ENCODE measurements around the gene CD37. TPM values are rescaled to one million over a fixed set of nuclear protein-coding genes. Genes with fewer than 3 reads are reported as not detected.
"Not testable (repeated sequence)": the region's sequence is repeated elsewhere in the genome, so short reads cannot be mapped to it uniquely, and the experiment has no call there.

The CD37 gene, protein sequence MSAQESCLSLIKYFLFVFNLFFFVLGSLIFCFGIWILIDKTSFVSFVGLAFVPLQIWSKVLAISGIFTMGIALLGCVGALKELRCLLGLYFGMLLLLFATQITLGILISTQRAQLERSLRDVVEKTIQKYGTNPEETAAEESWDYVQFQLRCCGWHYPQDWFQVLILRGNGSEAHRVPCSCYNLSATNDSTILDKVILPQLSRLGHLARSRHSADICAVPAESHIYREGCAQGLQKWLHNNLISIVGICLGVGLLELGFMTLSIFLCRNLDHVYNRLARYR
- total RNA-seq = 100 to 1,000 TPM; 178 to 181 TPM

GRCh38 chr19:49335071-49335783, at the start of gene CD37:
CD37 (plus strand) TSS chr19:49335406; CDS start chr19:49335541, 135 bp downstream.
- Mint-ChIP-seq H3K4me3 (peak within 1 kb of the TSS; percentile 97), H3K9me3 (no peaks in the 10 kb centered on the region), H3K27me3 (no peaks in the 10 kb centered on the region), H3K4me1 (ENCODE audit: low read depth) (peaks cover 69% of the 10 kb centered on the region), H3K27ac (peak within 1 kb of the TSS; percentile 99), H3K36me3 (peaks cover 23% of the 10 kb centered on the region)
- peak; percentile 69 for DNase-seq
- POLR2A ChIA-PET = no interaction called here
- CTCF ChIA-PET = interaction anchor here (1.0 to 1.2 kb wide), 2 partner anchors 69 to 110 kb away, joined by 3 to 5 read pairs; no protein-coding TSS in a partner anchor
- intact Hi-C loops (cut with micrococcal nuclease) = loop anchor here (2.0 kb wide), 1 partner anchor 28 kb away; the partner anchor contains the start of genes DKKL1 and TEAD2

DNA sequence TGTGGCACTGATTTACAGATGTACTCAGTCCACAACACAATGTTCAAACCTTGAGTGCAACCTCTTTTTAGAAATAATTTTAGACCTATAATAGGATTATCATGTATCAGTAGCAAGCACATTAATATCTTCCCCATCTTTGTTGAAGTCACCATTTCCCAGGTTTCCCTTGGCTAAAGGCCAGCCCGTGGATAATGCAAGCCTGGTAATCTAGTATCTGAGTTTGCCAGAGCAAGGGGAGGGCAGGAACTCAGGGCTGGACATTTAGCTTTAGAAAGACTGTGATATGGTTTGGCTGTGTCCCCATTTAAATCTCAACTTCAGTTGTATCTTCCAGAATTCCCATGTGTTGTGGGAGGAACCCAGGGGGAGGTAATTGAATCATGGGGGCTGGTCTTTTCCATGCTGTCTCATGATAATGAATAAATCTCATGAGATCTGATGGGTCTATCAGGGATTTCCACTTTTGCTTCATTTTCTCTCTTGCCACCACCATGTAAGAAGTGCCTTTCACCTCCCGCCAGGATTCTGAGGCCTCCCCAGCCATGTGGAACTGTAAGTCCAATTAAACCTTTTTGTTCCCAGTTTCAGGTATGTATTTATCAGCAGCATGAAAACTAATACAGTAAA, 48.0 kb upstream of the CD37 start:
- Mint-ChIP-seq H3K4me1 (ENCODE audit: low read depth) (no peaks in the 10 kb centered on the region), H3K36me3 (no peaks in the 10 kb centered on the region), H3K27ac (no peak overlapping the region), H3K4me3 (no peak overlapping the region), H3K9me3 (no peaks in the 10 kb centered on the region), H3K27me3 (peaks cover 5% of the 10 kb centered on the region)
- no peak for DNase-seq
- CTCF ChIA-PET = no interaction called here
- intact Hi-C loops (cut with micrococcal nuclease) = no loop called here
- POLR2A ChIA-PET = no interaction called here

DNA sequence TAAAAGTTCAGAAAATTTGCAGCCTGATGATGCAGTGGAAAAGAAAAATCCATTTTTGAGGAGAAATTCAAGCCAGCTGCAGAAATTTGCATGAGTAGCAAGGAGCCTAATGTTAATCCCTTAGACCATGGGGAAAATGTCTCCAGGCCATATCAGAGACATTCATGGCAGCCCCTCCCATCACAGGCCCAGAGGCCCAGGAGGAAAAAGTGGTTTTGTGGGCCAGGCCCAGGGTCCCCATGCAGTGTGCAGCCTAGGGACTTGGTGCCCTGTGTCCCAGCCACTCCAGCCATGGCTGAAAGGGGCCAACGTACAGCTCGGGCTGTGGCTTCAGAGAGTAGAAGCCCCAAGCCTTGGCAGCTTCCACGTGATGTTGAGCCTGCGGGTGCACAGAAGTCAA, 47.0 kb upstream of the CD37 start:
- POLR2A ChIA-PET; H3K4me3 Mint-ChIP-seq; H3K27ac Mint-ChIP-seq; DNase-seq; H3K9me3 Mint-ChIP-seq; H3K27me3 Mint-ChIP-seq; intact Hi-C loops (cut with micrococcal nuclease); H3K36me3 Mint-ChIP-seq; H3K4me1 Mint-ChIP-seq (ENCODE audit: low read depth): not testable (repeated sequence)
- CTCF ChIA-PET = interaction anchor here (1.7 kb wide), 1 partner anchor 13 kb away, joined by 4 read pairs; no protein-coding TSS in a partner anchor

DNA sequence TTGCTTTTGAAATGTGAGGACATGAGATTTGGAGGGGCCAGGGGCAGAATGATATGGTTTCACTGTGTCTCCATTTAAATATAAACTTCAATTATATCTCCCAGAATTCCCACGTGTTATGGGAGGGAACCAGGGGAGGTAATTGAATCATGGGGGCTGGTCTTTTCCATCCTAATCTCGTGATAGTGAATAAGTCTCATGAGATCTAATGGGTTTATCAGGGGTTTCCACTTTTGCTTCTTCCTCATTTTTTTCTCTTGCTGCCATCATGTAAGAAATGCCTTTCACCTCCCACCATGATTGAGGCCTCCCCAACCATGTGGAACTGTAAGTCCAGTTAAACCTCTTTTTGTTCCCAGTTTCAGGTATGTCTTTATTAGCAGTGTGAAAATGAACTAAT, 45.9 kb upstream of the CD37 start:
- H3K4me3 Mint-ChIP-seq; H3K36me3 Mint-ChIP-seq; H3K27ac Mint-ChIP-seq; H3K4me1 Mint-ChIP-seq (ENCODE audit: low read depth); H3K9me3 Mint-ChIP-seq; H3K27me3 Mint-ChIP-seq; intact Hi-C loops (cut with micrococcal nuclease); DNase-seq; POLR2A ChIA-PET: not testable (repeated sequence)
- CTCF ChIA-PET = interaction anchor here (0.7 to 1.7 kb wide), 2 partner anchors 12 to 70 kb away, joined by 3 to 4 read pairs; no protein-coding TSS in a partner anchor

GRCh38 chr19:49290517-49290916, 44.7 kb upstream of the CD37 start:
- Mint-ChIP-seq H3K27ac (no peak overlapping the region), H3K36me3 (no peaks in the 10 kb centered on the region), H3K4me3 (no peak overlapping the region), H3K9me3 (no peaks in the 10 kb centered on the region), H3K4me1 (ENCODE audit: low read depth) (no peaks in the 10 kb centered on the region), H3K27me3 (no peaks in the 10 kb centered on the region)
- ChIA-PET CTCF (no interaction called here), POLR2A (no interaction called here)
- intact Hi-C loops (cut with micrococcal nuclease) = no loop called here
- no peak for DNase-seq

- no peak for DNase-seq
- no peaks in the 10 kb centered on the region for H3K4me1 Mint-ChIP-seq (ENCODE audit: low read depth)
- no peaks in the 10 kb centered on the region for H3K27me3 Mint-ChIP-seq
- no peaks in the 10 kb centered on the region for H3K36me3 Mint-ChIP-seq
- no peaks in the 10 kb centered on the region for H3K9me3 Mint-ChIP-seq
- ChIA-PET CTCF (no interaction called here), POLR2A (no interaction called here)
- no peak overlapping the region for H3K27ac Mint-ChIP-seq
- no peak overlapping the region for H3K4me3 Mint-ChIP-seq
- intact Hi-C loops (cut with micrococcal nuclease) = no loop called here
Measured at GRCh38 chr19:49294401-49294800, 40.8 kb upstream of the CD37 start.

DNA sequence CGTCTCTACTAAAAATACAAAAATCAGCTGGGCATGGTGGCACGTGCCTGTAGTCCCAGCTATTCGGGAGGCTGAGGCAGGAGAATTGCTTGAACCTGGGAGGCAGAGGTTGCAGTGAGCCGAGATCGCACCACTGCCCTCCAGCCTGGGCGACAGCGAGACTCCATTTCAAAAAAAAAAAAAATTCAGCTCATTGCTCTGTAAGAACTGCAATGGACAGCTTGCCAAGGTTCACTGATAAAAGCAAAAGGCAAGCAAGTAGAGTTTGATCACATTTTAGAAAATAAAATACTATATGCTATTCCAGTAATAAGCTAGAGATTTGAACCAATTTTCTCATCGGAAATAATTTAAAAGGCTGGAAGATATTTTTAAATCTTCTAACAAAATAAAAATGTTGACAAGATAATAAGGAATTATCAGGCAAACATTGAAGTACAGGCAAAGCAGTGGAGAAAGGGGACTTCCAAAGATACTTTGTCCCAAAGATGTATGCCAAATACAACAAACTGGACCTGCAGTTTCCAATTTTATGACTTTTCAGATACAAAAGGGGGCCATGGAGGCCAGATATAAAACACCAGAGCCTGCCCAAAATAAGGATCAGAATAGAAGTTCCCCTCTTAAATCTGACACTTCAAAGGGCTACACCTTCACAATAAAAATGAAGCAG, 39.9 kb upstream of the CD37 start:
- intact Hi-C loops (cut with micrococcal nuclease) = no loop called here
- POLR2A ChIA-PET = no interaction called here

GRCh38 chr19:49297403-49297802, 37.8 kb upstream of the CD37 start:
- CTCF ChIA-PET = no interaction called here
- intact Hi-C loops (cut with micrococcal nuclease) = no loop called here
- Mint-ChIP-seq H3K27me3 (no peaks in the 10 kb centered on the region), H3K9me3 (no peaks in the 10 kb centered on the region), H3K27ac (no peak overlapping the region), H3K36me3 (no peaks in the 10 kb centered on the region), H3K4me3 (no peak overlapping the region), H3K4me1 (ENCODE audit: low read depth) (no peaks in the 10 kb centered on the region)
- DNase-seq = no peak
- POLR2A ChIA-PET = no interaction called here

More for the DNA sequence above, 39.9 kb upstream of the CD37 start:
- H3K27me3 Mint-ChIP-seq = no peaks in the 10 kb centered on the region
- DNase-seq = no peak
- no peak overlapping the region for H3K27ac Mint-ChIP-seq
- no peaks in the 10 kb centered on the region for H3K36me3 Mint-ChIP-seq
- H3K4me1 Mint-ChIP-seq (ENCODE audit: low read depth) = no peaks in the 10 kb centered on the region
- H3K9me3 Mint-ChIP-seq = no peaks in the 10 kb centered on the region
- no peak overlapping the region for H3K4me3 Mint-ChIP-seq
- CTCF ChIA-PET = interaction anchor here (1.8 kb wide), 1 partner anchor 33 kb away, joined by 4 read pairs; no protein-coding TSS in a partner anchor

DNA sequence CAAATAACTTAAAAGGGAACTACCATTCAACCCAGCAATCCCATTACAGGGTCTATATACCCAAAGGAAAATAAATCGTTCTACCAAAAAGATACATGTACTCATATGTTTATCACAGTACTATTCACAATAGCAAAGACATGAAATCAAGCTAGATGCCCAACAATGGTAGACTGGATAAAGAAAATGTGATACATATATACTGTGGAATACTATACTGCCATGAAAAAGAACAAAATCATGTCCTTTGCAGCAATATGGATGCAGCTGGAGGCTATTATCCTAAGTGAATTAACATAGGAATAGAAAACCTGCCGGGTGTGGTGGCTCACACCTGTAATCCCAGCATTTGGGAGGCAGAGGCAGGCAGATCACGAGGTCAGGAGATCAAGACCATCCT, 36.6 kb upstream of the CD37 start:
- CTCF ChIA-PET = interaction anchor here (0.6 to 5.0 kb wide), 4 partner anchors 30 to 547 kb away, joined by 3 to 47 read pairs (median 5); no protein-coding TSS in a partner anchor
- H3K9me3 Mint-ChIP-seq; H3K4me1 Mint-ChIP-seq (ENCODE audit: low read depth); POLR2A ChIA-PET; H3K27ac Mint-ChIP-seq; DNase-seq; intact Hi-C loops (cut with micrococcal nuclease); H3K36me3 Mint-ChIP-seq; H3K27me3 Mint-ChIP-seq; H3K4me3 Mint-ChIP-seq: not testable (repeated sequence)

GRCh38 chr19:49301165-49301865, 33.9 kb upstream of the CD37 start:
- peaks cover 8% of the 10 kb centered on the region for H3K9me3 Mint-ChIP-seq
- peak; percentile 88 for DNase-seq
- intact Hi-C loops (cut with micrococcal nuclease) = loop anchor here (1.0 to 2.0 kb wide), 2 partner anchors 35 to 75 kb away; no protein-coding TSS in a partner anchor
- no peaks in the 10 kb centered on the region for H3K4me1 Mint-ChIP-seq (ENCODE audit: low read depth)
- POLR2A ChIA-PET = no interaction called here
- H3K27me3 Mint-ChIP-seq = no peaks in the 10 kb centered on the region
- no peak overlapping the region for H3K4me3 Mint-ChIP-seq
- no peaks in the 10 kb centered on the region for H3K36me3 Mint-ChIP-seq
- H3K27ac Mint-ChIP-seq = no peak overlapping the region
- CTCF ChIA-PET = interaction anchor here (0.7 to 5.0 kb wide), 35 partner anchors 9 to 203 kb away, joined by 3 to 47 read pairs (median 4); partner anchors contain the start of genes ALDH16A1 and SLC6A16

- Mint-ChIP-seq H3K9me3 (peaks cover 8% of the 10 kb centered on the region), H3K36me3 (no peaks in the 10 kb centered on the region), H3K27me3 (no peaks in the 10 kb centered on the region), H3K27ac (no peak overlapping the region), H3K4me1 (ENCODE audit: low read depth) (no peaks in the 10 kb centered on the region), H3K4me3 (no peak overlapping the region)
- CTCF ChIA-PET = interaction anchor here (0.7 to 5.0 kb wide), 27 partner anchors 9 to 204 kb away, joined by 3 to 47 read pairs (median 5); partner anchors contain the start of gene SLC6A16
- DNase-seq = no peak
- POLR2A ChIA-PET = no interaction called here
- intact Hi-C loops (cut with micrococcal nuclease) = loop anchor here (1.0 to 2.0 kb wide), 2 partner anchors 35 to 76 kb away; no protein-coding TSS in a partner anchor
Measured at GRCh38 chr19:49301866-49302252, 33.3 kb upstream of the CD37 start.
